Nephron progenitor cell (in vitro differentiated cells): ENCODE results near the gene AVL9.
"Not testable (repeated sequence)": the region's sequence is repeated elsewhere in the genome, so short reads cannot be mapped to it uniquely, and the experiment has no call there.

Experiments used
- DNase-seq: peaks from one replicate; pipeline ENCODE4 v3.0.0; 2021
- H3K27ac Mint-ChIP-seq: 2 replicates; pipeline ENCODE4 v1.8.0; 2021; ENCODE audit warnings: mild to moderate bottlenecking, moderate library complexity, mixed read lengths
- H3K27me3 Mint-ChIP-seq: 2 replicates; pipeline ENCODE4 v1.8.0; 2021; ENCODE audit warnings: mild to moderate bottlenecking, low read depth, mixed read lengths; ENCODE audit not compliant: poor library complexity
- H3K36me3 Mint-ChIP-seq: 2 replicates; pipeline ENCODE4 v1.8.0; 2021; ENCODE audit warnings: low read depth, mixed read lengths
- H3K4me1 Mint-ChIP-seq: 2 replicates; pipeline ENCODE4 v1.8.0; 2021; ENCODE audit warnings: mixed read lengths
- H3K4me3 Mint-ChIP-seq: 2 replicates; pipeline ENCODE4 v1.8.0; 2021; ENCODE audit warnings: mild to moderate bottlenecking, moderate library complexity, mixed read lengths
- H3K9me3 Mint-ChIP-seq: 2 replicates; pipeline ENCODE4 v1.8.0; 2021; ENCODE audit warnings: mild to moderate bottlenecking, moderate library complexity, mixed read lengths
- TF ChIP-seq, protein P1 (sequence below): fragments of 200-600 bp; sonication (generic); IDR thresholded peaks from 2 replicates; pipeline ENCODE4 v1.5.0; 2021; ENCODE audit warnings: antibody characterized with exemption

Gene AVL9

DNA sequence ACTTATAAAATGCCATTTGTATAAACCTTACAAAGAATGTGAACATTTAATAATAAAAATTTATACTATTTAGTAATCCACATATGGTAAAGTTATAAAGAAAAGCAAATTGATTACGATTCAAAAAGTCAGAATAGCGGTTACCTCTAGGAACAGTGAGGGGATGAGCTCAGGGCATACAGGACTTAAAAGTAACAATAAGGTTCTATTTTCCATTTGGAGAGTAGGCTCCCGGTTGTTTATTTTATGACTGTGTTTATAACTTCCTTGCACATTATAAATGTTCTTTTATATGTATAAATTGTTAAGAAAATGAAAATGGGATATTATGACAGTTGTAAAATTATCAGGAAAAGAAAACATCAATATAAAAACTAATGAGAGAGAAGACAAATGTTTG, 135.7 kb downstream of the AVL9 start:
- TF ChIP-seq, protein P1, sequence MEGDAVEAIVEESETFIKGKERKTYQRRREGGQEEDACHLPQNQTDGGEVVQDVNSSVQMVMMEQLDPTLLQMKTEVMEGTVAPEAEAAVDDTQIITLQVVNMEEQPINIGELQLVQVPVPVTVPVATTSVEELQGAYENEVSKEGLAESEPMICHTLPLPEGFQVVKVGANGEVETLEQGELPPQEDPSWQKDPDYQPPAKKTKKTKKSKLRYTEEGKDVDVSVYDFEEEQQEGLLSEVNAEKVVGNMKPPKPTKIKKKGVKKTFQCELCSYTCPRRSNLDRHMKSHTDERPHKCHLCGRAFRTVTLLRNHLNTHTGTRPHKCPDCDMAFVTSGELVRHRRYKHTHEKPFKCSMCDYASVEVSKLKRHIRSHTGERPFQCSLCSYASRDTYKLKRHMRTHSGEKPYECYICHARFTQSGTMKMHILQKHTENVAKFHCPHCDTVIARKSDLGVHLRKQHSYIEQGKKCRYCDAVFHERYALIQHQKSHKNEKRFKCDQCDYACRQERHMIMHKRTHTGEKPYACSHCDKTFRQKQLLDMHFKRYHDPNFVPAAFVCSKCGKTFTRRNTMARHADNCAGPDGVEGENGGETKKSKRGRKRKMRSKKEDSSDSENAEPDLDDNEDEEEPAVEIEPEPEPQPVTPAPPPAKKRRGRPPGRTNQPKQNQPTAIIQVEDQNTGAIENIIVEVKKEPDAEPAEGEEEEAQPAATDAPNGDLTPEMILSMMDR = no peak
- Mint-ChIP-seq H3K4me3 (no peak overlapping the region), H3K27me3 (no peaks in the 10 kb centered on the region), H3K9me3 (no peaks in the 10 kb centered on the region), H3K4me1 (no peaks in the 10 kb centered on the region), H3K36me3 (peaks cover 14% of the 10 kb centered on the region), H3K27ac (no peak overlapping the region)
- no peak for DNase-seq

DNA sequence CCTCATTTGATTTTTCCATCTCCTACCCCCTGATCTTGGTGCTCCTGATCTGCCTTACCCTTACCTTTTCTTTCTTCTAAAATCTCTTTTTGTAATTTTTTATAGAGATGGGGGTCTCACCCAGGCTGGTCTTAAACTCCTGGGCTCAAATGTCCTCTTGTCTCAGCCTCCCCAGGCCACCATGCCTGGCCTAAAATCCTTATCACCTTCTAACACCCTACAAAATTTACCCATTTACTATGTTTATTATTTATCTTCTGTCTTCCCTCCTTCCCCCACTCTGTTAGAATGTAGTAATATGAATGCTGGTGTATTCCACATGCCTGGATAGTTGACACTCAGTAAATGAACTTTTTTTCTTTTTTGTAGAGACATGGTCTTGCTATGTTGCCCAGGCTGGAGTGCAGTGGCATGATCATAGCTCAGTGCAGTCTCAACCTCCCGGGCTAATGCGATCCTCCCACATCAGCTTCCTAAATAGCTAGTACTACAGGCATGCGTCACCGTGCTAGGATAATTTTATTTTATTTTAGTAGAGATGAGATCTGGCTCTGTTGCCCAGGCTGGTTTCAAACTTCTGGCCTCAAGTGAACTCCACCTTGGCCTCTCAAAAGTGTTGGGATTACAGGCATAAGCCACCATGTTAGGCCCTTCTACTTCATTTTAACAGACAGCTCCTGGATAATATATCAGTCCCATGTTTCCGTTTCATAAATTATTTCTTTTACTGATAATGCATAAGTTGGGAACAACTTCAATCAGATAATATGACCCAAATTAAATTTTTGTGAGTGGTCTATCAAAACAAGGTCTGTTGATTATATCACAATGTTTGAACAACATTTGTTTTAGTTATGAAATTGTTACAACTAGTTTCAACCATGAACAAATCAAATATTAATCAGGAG, 136.6 kb downstream of the AVL9 start:
- H3K9me3 Mint-ChIP-seq, DNase-seq, H3K4me3 Mint-ChIP-seq, H3K27me3 Mint-ChIP-seq, H3K4me1 Mint-ChIP-seq, H3K27ac Mint-ChIP-seq: not testable (repeated sequence)
- peaks cover 11% of the 10 kb centered on the region for H3K36me3 Mint-ChIP-seq

DNA sequence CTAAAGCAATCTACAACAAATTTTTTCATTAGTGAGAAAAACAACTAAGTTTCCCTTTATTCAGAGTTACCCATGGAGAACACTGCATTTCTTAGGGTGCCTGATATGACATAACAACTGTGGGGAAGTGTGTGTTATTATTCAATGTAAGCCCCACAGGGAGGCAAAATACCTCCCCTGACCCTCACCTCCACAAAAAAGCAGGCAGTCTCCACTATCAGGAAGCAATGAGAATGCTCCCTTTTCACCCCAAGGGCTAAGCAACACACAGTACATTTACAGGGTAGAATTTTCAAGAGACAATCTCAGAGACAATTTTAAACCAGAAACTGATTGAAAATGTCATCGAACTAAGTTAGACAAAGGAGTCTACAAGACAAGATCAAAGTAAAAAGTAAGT, 138.2 kb downstream of the AVL9 start:
- not testable (repeated sequence) for H3K4me3 Mint-ChIP-seq, H3K27ac Mint-ChIP-seq, H3K27me3 Mint-ChIP-seq, H3K9me3 Mint-ChIP-seq, H3K4me1 Mint-ChIP-seq, DNase-seq
- H3K36me3 Mint-ChIP-seq = peaks cover 13% of the 10 kb centered on the region

- peaks cover 13% of the 10 kb centered on the region for H3K36me3 Mint-ChIP-seq
- not testable (repeated sequence) for H3K27ac Mint-ChIP-seq, H3K4me1 Mint-ChIP-seq, H3K27me3 Mint-ChIP-seq, H3K9me3 Mint-ChIP-seq, H3K4me3 Mint-ChIP-seq, DNase-seq
These were observed 139.6 kb downstream of the AVL9 start for GRCh38 chr7:32634798-32635393.

DNA sequence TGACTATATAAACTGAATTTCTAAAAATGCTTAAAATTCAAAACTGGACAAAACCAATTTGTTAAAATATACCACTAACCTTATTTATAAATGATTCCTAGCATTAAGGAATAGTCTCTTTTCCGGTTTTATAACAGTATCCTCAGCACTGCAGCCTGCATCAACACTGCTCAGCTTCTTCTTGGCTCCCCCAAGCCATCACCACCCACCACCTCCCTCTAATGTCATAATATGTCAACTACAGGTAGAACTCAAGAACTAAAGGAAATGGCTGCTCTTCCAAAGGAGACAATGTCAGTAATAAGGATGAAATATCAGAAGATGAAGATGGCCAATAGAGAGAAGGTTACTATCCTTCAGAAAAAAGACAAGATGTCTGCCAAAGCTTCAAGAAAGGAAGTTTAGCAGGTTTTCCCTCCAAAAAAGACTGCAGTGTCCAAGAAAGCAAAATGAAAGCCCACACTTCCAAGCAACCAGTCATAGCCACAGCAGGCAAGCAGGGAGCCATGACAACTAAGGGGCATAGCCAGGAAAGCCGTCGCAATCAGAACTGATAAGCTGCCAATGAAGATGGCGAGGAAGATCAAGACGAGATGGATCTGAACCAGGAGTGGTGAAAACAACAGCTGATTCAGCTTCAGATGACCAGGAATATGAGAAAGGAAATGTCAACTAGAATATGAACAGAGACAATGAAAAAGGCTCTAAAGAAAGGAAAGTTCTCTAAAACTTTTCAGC, 141.6 kb downstream of the AVL9 start:
- DNase-seq, H3K4me3 Mint-ChIP-seq, H3K27me3 Mint-ChIP-seq, H3K4me1 Mint-ChIP-seq: not testable (repeated sequence)
- Mint-ChIP-seq H3K9me3 (peaks cover 10% of the 10 kb centered on the region), H3K27ac (peak overlapping the region; percentile 20), H3K36me3 (peaks cover 24% of the 10 kb centered on the region)

- DNase-seq, H3K27ac Mint-ChIP-seq, H3K4me3 Mint-ChIP-seq, H3K27me3 Mint-ChIP-seq, H3K4me1 Mint-ChIP-seq: not testable (repeated sequence)
- peaks cover 31% of the 10 kb centered on the region for H3K36me3 Mint-ChIP-seq
- H3K9me3 Mint-ChIP-seq = peaks cover 18% of the 10 kb centered on the region
These were observed 142.3 kb downstream of the AVL9 start for GRCh38 chr7:32637611-32638010.
